Vagina (tissue), 2 donors: ENCODE measurements around the gene FAM117B. TPM values are rescaled to one million over a fixed set of nuclear protein-coding genes. Genes with fewer than 3 reads are reported as not detected.
"Not testable (repeated sequence)": the region's sequence is repeated elsewhere in the genome, so short reads cannot be mapped to it uniquely, and the experiment has no call there.

Source experiments
- DNase-seq, 2 donors: peaks; one replicate each; pipeline ENCODE4 v3.0.0-alpha.2; 2017; ENCODE audit errors: extremely low spot score in 2 of 2
- H3K27ac ChIP-seq: fragments of 200-600 bp; sonication (generic); one replicate; pipeline ENCODE4 v1.5.1; 2019
- H3K27me3 ChIP-seq: fragments of 200-600 bp; sonication (generic); one replicate; pipeline ENCODE4 v1.5.1; 2019
- H3K36me3 ChIP-seq, 2 donors: fragments of 200-600 bp; sonication (generic); one replicate each; pipeline ENCODE4 v1.5.1; 2017 to 2019
- H3K4me1 ChIP-seq: fragments of 200-600 bp; sonication (generic); one replicate; pipeline ENCODE4 v1.5.1; 2019
- H3K4me3 ChIP-seq, 2 donors: fragments of 200-600 bp; sonication (generic); 1 replicate in 1 of 2; 2 replicates in 1 of 2; pipeline ENCODE4 v1.5.1; 2016 to 2019
- H3K9me3 ChIP-seq: fragments of 200-600 bp; sonication (generic); one replicate; pipeline ENCODE4 v1.5.1; 2019
- CTCF ChIP-seq, 3 experiments: fragments of 450-650 bp in 2 of 3; fragments of 200-600 bp in 1 of 3; sonication (generic) in 1 of 3; IDR thresholded peaks; one replicate each; pipeline ENCODE4 v1.5.1; 2017 to 2019; ENCODE audit warnings: antibody characterized with exemption in 3 of 3, mild to moderate bottlenecking in 2 of 3, moderate library complexity in 2 of 3
- POLR2A ChIP-seq, 2 donors: fragments of 450-650 bp; IDR thresholded peaks; one replicate each; pipeline ENCODE4 v1.6.1; 2017; ENCODE audit warnings: antibody characterized with exemption in 2 of 2, mild to moderate bottlenecking in 2 of 2, moderate library complexity in 2 of 2
- POLR2AphosphoS5 ChIP-seq, 2 donors: sonication (generic); formaldehyde crosslinking; IDR thresholded peaks; one replicate each; pipeline ENCODE4 v1.9.0; 2017; ENCODE audit warnings: antibody characterized with exemption in 2 of 2, mild to moderate bottlenecking in 2 of 2, low read depth in 1 of 2; ENCODE audit not compliant: insufficient read depth in 1 of 2
- intact Hi-C: fragments of 100-400 bp; cut with DNase I; formaldehyde crosslinking; loops from one replicate; pipeline ENCODE4 v1.15.1; 2023
- total RNA-seq: library from RNA; depleted of rRNA; stranded (reverse); fragments of >200 nt; gene quantifications from one replicate; pipeline ENCODE4 v1.2.3, GENCODE V29; 2016

FAM117B gene
- total RNA-seq, 1 donor from 2014 or later, result 13.5 TPM

- no peaks in the 10 kb centered on the region for H3K27me3 ChIP-seq
- no peaks in the 10 kb centered on the region for H3K9me3 ChIP-seq
- intact Hi-C loops, result no loop called here
- no peak overlapping the region for H3K4me3 ChIP-seq
- no peak for DNase-seq
- peaks cover 10% of the 10 kb centered on the region for H3K4me1 ChIP-seq
- TF ChIP-seq CTCF (IDR thresholded peaks at IDR 0.05), result no peak
- no peak for TF ChIP-seq POLR2A (IDR thresholded peaks at IDR 0.05)
- TF ChIP-seq POLR2AphosphoS5 (IDR thresholded peaks at IDR 0.05; ENCODE audit: insufficient read depth in 1 of 2, low read depth in 1 of 2), result no peak
- H3K36me3 ChIP-seq, result no peaks in the 10 kb centered on the region
- no peak overlapping the region for H3K27ac ChIP-seq
Measured at GRCh38 chr2:202671317-202672035, 36.7 kb downstream of the FAM117B start.

DNA sequence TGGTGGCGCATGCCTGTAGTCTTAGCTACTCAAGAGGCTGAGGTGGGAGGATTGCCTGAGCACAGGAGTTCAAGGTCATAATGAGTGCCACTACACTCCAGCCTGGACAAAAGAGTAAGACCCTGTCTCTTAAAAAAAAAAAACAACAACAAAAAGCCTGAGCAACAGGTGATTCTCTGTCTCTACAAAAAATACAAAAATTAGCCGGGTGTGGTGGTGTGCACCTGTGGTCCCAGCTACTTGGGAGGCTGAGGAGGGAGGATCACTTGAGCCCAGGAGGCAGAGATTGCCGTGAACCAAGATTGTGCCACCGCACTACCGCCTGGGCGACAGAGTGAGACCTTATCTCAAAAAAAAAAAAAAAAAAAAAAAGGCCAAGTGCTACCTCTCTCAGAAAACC is 40.3 kb downstream of the FAM117B start:
- H3K9me3 ChIP-seq, intact Hi-C loops, H3K36me3 ChIP-seq, H3K4me3 ChIP-seq, DNase-seq, H3K27ac ChIP-seq, H3K27me3 ChIP-seq: not testable (repeated sequence)
- H3K4me1 ChIP-seq, result peaks cover 10% of the 10 kb centered on the region

- no peaks in the 10 kb centered on the region for H3K9me3 ChIP-seq
- no peak for TF ChIP-seq CTCF (IDR thresholded peaks at IDR 0.05)
- no peak for TF ChIP-seq POLR2A (IDR thresholded peaks at IDR 0.05)
- no peak for TF ChIP-seq POLR2AphosphoS5 (IDR thresholded peaks at IDR 0.05; ENCODE audit: insufficient read depth in 1 of 2, low read depth in 1 of 2)
Measured at GRCh38 chr2:202679980-202680379, 45.2 kb downstream of the FAM117B start.

GRCh38 chr2:202680512-202680911 is 45.7 kb downstream of the FAM117B start:
- TF ChIP-seq POLR2AphosphoS5 (IDR thresholded peaks at IDR 0.05; ENCODE audit: insufficient read depth in 1 of 2, low read depth in 1 of 2) (no peak), POLR2A (IDR thresholded peaks at IDR 0.05) (no peak), CTCF (IDR thresholded peaks at IDR 0.05) (no peak)
- no peak for DNase-seq
- Histone ChIP-seq H3K27me3 (no peaks in the 10 kb centered on the region), H3K36me3 (no peaks in the 10 kb centered on the region), H3K4me3 (no peak overlapping the region), H3K4me1 (no peaks in the 10 kb centered on the region), H3K27ac (no peak overlapping the region), H3K9me3 (no peaks in the 10 kb centered on the region)
- intact Hi-C loops, result no loop called here

More at GRCh38 chr2:202679980-202680379, 45.2 kb downstream of the FAM117B start:
- H3K27ac ChIP-seq, result no peak overlapping the region
- H3K36me3 ChIP-seq, result no peaks in the 10 kb centered on the region
- no peaks in the 10 kb centered on the region for H3K27me3 ChIP-seq
- H3K4me1 ChIP-seq, result no peaks in the 10 kb centered on the region
- DNase-seq, result no peak
- intact Hi-C loops, result no loop called here
- H3K4me3 ChIP-seq, result no peak overlapping the region

DNA sequence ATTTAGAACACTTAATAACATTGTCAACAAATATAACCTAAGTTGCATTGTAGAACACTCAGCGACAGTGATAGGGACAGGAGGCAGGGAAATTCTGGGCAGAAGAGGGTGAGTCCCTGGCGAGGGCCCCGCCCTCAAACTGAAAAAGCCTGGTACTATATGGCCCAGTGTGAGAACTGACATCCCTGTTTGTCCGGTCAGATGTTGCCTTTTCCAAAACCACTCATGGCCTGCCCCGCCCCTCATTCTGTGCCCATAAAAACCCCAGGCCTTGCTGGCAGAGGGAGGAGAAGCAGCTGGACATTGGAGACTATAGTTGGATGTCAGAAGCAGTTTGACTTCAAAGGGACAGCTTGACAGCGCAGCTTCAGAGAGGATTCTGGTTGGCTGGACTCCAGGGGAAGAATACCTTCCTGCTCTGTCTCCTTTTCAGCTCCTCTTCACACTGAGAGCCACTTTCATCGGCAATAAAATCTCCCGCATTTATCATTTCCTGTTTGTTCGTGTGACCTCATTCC is 47.0 kb downstream of the FAM117B start:
- TF ChIP-seq POLR2AphosphoS5 (IDR thresholded peaks at IDR 0.05; ENCODE audit: insufficient read depth in 1 of 2, low read depth in 1 of 2) (no peak), POLR2A (IDR thresholded peaks at IDR 0.05) (no peak), CTCF (IDR thresholded peaks at IDR 0.05) (no peak)
- H3K36me3 ChIP-seq, result no peaks in the 10 kb centered on the region

More for the DNA sequence above, 47.0 kb downstream of the FAM117B start:
- Histone ChIP-seq H3K4me1 (no peaks in the 10 kb centered on the region), H3K9me3 (no peaks in the 10 kb centered on the region), H3K4me3 (no peak overlapping the region), H3K27ac (no peak overlapping the region), H3K27me3 (no peaks in the 10 kb centered on the region)
- DNase-seq, result no peak
- intact Hi-C loops, result no loop called here
